GM23338 (cell line): ENCODE data around the gene CEP95.

Source experiments
- CREB1 ChIP-seq: fragments of 250-450 bp; sonication (Bioruptor Pico); IDR thresholded peaks from 2 replicates; pipeline ENCODE4 v1.5.0; 2020; ENCODE audit warnings: low read depth, mild to moderate bottlenecking, moderate library complexity
- ETS1 ChIP-seq: IDR thresholded peaks from 2 replicates; pipeline ENCODE4 v1.6.1; 2016; ENCODE audit warnings: antibody characterized with exemption
- EZH2 ChIP-seq: fragments of 200-600 bp; sonication (generic); IDR thresholded peaks from one replicate; pipeline ENCODE4 v1.8.0; 2017; ENCODE audit warnings: antibody characterized with exemption, mild to moderate bottlenecking, low read depth; ENCODE audit not compliant: unreplicated experiment
- EZH2phosphoT487 ChIP-seq: fragments of 200-600 bp; sonication (generic); IDR thresholded peaks from one replicate; pipeline ENCODE4 v1.8.1; 2018; ENCODE audit warnings: antibody characterized with exemption; ENCODE audit not compliant: unreplicated experiment
- JUNB ChIP-seq: IDR thresholded peaks from one replicate; pipeline ENCODE4 v1.6.1; 2016; ENCODE audit warnings: antibody characterized with exemption; ENCODE audit not compliant: unreplicated experiment
- NANOG ChIP-seq: IDR thresholded peaks from 2 replicates; pipeline ENCODE4 v1.6.1; 2016; ENCODE audit warnings: antibody characterized with exemption, borderline replicate concordance
- POLR2AphosphoS5 ChIP-seq: IDR thresholded peaks from 2 replicates; pipeline ENCODE4 v1.6.1; 2016; ENCODE audit warnings: antibody characterized with exemption, low read depth
- REST ChIP-seq: IDR thresholded peaks from one replicate; pipeline ENCODE4 v1.6.1; 2018; ENCODE audit warnings: antibody characterized with exemption; ENCODE audit not compliant: unreplicated experiment
- STAT1 ChIP-seq: IDR thresholded peaks from one replicate; pipeline ENCODE4 v1.6.1; 2016; ENCODE audit warnings: antibody characterized with exemption; ENCODE audit not compliant: unreplicated experiment
- ZNF331 ChIP-seq: fragments of 250-450 bp; sonication (Bioruptor Pico); IDR thresholded peaks from 2 replicates; pipeline ENCODE4 v1.5.0; 2020; ENCODE audit warnings: low read depth, mild to moderate bottlenecking, moderate library complexity
- TF ChIP-seq, protein P1 (sequence below), 2 experiments: fragments of 200-600 bp in 1 of 2; sonication (generic) in 1 of 2; conservative IDR thresholded peaks; 2 replicates each; pipeline versions ENCODE4 v1.5.1 to v1.6.1; 2016 to 2017; ENCODE audit warnings: antibody characterized with exemption in 2 of 2, low read depth in 2 of 2, mild to moderate bottlenecking in 2 of 2, moderate library complexity in 1 of 2

DNA sequence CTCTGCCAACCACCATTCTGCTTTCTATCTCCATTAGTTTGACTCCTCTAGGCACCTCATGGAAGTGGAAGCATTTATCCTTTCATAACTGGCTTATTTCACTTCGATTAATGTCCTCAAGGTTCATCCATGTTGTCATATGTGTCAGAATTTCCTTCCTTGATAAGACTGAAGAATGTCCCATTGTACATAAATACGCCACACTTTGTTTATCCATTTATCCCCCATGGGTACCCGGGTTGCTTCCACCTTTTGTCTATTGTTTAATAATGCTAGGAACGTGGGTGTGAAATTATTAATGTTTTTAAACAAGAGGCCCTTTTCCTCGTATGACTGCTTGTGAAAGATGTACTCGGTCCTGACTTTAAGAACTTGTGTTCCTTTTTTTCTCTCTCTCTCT, 45.0 kb upstream of the CEP95 start:
- TF ChIP-seq, protein P1, sequence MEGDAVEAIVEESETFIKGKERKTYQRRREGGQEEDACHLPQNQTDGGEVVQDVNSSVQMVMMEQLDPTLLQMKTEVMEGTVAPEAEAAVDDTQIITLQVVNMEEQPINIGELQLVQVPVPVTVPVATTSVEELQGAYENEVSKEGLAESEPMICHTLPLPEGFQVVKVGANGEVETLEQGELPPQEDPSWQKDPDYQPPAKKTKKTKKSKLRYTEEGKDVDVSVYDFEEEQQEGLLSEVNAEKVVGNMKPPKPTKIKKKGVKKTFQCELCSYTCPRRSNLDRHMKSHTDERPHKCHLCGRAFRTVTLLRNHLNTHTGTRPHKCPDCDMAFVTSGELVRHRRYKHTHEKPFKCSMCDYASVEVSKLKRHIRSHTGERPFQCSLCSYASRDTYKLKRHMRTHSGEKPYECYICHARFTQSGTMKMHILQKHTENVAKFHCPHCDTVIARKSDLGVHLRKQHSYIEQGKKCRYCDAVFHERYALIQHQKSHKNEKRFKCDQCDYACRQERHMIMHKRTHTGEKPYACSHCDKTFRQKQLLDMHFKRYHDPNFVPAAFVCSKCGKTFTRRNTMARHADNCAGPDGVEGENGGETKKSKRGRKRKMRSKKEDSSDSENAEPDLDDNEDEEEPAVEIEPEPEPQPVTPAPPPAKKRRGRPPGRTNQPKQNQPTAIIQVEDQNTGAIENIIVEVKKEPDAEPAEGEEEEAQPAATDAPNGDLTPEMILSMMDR (conservative IDR thresholded peaks at IDR 0.05; ENCODE audit: low read depth in 2 of 2): no peak
- TF ChIP-seq POLR2AphosphoS5: no peak
- TF ChIP-seq EZH2phosphoT487: no peak
- TF ChIP-seq EZH2: no peak
- TF ChIP-seq CREB1 (CRISPR knock-in tag): no peak
- TF ChIP-seq STAT1: no peak
- TF ChIP-seq REST: no peak
- no peak for TF ChIP-seq JUNB
- TF ChIP-seq ETS1: no peak
- TF ChIP-seq NANOG: no peak
- no peak for TF ChIP-seq ZNF331 (CRISPR knock-in tag)
